HCT116 (cell line): Measurements from ENCODE around the gene SLC35E4. TPM values are rescaled to one million over a fixed set of nuclear protein-coding genes. Genes with fewer than 3 reads are reported as not detected.

Experiments
- ATAC-seq: fragments of 200-7000 bp; cut with Tn5 transposase; 2 replicates; pipeline ENCODE4 v1.9.1; 2020; ENCODE audit warnings: mild to moderate bottlenecking, moderate library complexity
- BruUV-seq: library from RNA; stranded (reverse); fragments of 400-500 nt; replicated peaks from 2 replicates; lab custom pipeline; 2021; lab: Mats Ljungman, UMichigan
- CTCF ChIA-PET: fragments of 300-600 bp; sonication (Branson Sonifier 250); formaldehyde crosslinking; loops from one replicate; lab custom pipeline; 2021; ENCODE audit warnings: antibody characterized with exemption; lab: Charles Lee
- POLR2A ChIA-PET: fragments of 300-600, 350-600 bp; sonication (Branson Sonifier 250); formaldehyde crosslinking; loops from one replicate; lab custom pipeline; 2021; ENCODE audit warnings: antibody characterized with exemption; lab: Charles Lee
- RAD21 ChIA-PET, 2 experiments: fragments of 300-600 bp; sonication (Branson Sonifier 250); formaldehyde crosslinking; loops; one replicate each; lab custom pipeline; 2023; ENCODE audit warnings: low total read pairs in 2 of 2; ENCODE audit not compliant: uncharacterized antibody in 2 of 2, unreplicated experiment in 2 of 2, low non-redundant PET in 1 of 2; lab: Charles Lee
- DNase-seq: peaks from one replicate; pipeline ENCODE4 v3.0.0-alpha.2; 2010; ENCODE audit warnings: low read depth, low spot score
- H2AFZ ChIP-seq: fragments of 200-600 bp; shearing (Covaris generic), sonication (generic); 2 replicates; pipeline ENCODE4 v1.6.1; 2017; ENCODE audit warnings: low read depth, mixed run types, mixed read lengths, antibody characterized with exemption, low read length; ENCODE audit not compliant: poor library complexity, severe bottlenecking
- H3K27ac ChIP-seq: 2 replicates; pipeline ENCODE4 v1.5.1; 2012; ENCODE audit warnings: low read depth, low read length
- H3K27me3 ChIP-seq: fragments of 200-600 bp; sonication (generic); 2 replicates; pipeline ENCODE4 v1.6.1; 2016; ENCODE audit warnings: mixed run types, low read length, mixed read lengths; ENCODE audit not compliant: insufficient read depth
- H3K36me3 ChIP-seq, 2 experiments: fragments of 200-500 bp in 1 of 2; fragments of 200-600 bp in 1 of 2; sonication (Bioruptor generic) in 1 of 2; sonication (generic) in 1 of 2; 2 replicates each; pipeline versions ENCODE4 v1.5.1 to v1.6.1; 2014 to 2016; ENCODE audit warnings: low read length in 2 of 2, inconsistent platforms in 1 of 2, mixed read lengths in 1 of 2, mixed run types in 1 of 2; ENCODE audit not compliant: insufficient read depth in 2 of 2, control insufficient read depth in 1 of 2
- H3K4me1 ChIP-seq, 2 experiments: fragments of 200-600 bp in 1 of 2; sonication (generic) in 1 of 2; 2 replicates each; pipeline versions ENCODE4 v1.5.1 to v1.6.1; 2012 to 2017; ENCODE audit warnings: low read length in 2 of 2, inconsistent platforms in 1 of 2, mild to moderate bottlenecking in 1 of 2, mixed read lengths in 1 of 2, mixed run types in 1 of 2, moderate library complexity in 1 of 2; ENCODE audit not compliant: insufficient read depth in 2 of 2, control insufficient read depth in 1 of 2
- H3K4me2 ChIP-seq: fragments of 200-600 bp; sonication (generic); 2 replicates; pipeline ENCODE4 v1.6.1; 2017; ENCODE audit warnings: mixed run types, low read length, mixed read lengths
- H3K4me3 ChIP-seq, 2 experiments: fragments of 200-600 bp in 1 of 2; sonication (generic) in 1 of 2; replicated peaks in 1 of 2; 2 replicates each; pipeline ENCODE4 v1.5.1; 2011 to 2016; ENCODE audit warnings: low read length in 2 of 2, control low read depth in 1 of 2, low read depth in 1 of 2, mild to moderate bottlenecking in 1 of 2, mixed read lengths in 1 of 2, mixed run types in 1 of 2
- H3K79me2 ChIP-seq: fragments of 200-600 bp; sonication (generic); 2 replicates; pipeline ENCODE4 v1.6.1; 2017; ENCODE audit warnings: mild to moderate bottlenecking, mixed run types, low read length, moderate library complexity, mixed read lengths; ENCODE audit not compliant: insufficient read depth
- H3K9ac ChIP-seq: fragments of 200-600 bp; sonication (generic); 2 replicates; pipeline ENCODE4 v1.6.1; 2016; ENCODE audit warnings: low read length, mixed read lengths
- H3K9me2 ChIP-seq: fragments of 200-600 bp; sonication (generic), shearing (Covaris generic); 2 replicates; pipeline ENCODE4 v1.6.1; 2017; ENCODE audit warnings: mixed run types, mild to moderate bottlenecking, moderate library complexity; ENCODE audit not compliant: insufficient read depth
- H3K9me3 ChIP-seq, 2 experiments: fragments of 200-500 bp in 1 of 2; fragments of 200-600 bp in 1 of 2; sonication (Bioruptor generic) in 1 of 2; sonication (generic) in 1 of 2; 2 replicates each; pipeline ENCODE4 v1.6.1; 2014 to 2017; ENCODE audit warnings: low read length in 2 of 2, mixed read lengths in 2 of 2, inconsistent platforms in 1 of 2, low read depth in 1 of 2, mild to moderate bottlenecking in 1 of 2, mixed run types in 1 of 2, moderate library complexity in 1 of 2; ENCODE audit not compliant: control insufficient read depth in 1 of 2, insufficient read depth in 1 of 2
- H4K20me1 ChIP-seq: fragments of 200-600 bp; sonication (generic), shearing (Covaris generic); 2 replicates; pipeline ENCODE4 v1.6.1; 2017; ENCODE audit warnings: mixed run types, mild to moderate bottlenecking, moderate library complexity; ENCODE audit not compliant: insufficient read depth
- ATF3 ChIP-seq: IDR thresholded peaks from 2 replicates; pipeline ENCODE4 v1.6.1; 2012
- CTCF ChIP-seq, 3 experiments: fragments of 200-600 bp in 1 of 3; sonication (generic) in 1 of 3; IDR thresholded peaks in 2 of 3; conservative IDR thresholded peaks in 1 of 3; 2 replicates each; pipeline ENCODE4 v1.5.1; 2012 to 2017; ENCODE audit warnings: low read depth in 2 of 3, low read length in 2 of 3, antibody characterized with exemption in 1 of 3, borderline replicate concordance in 1 of 3, control low read depth in 1 of 3, mild to moderate bottlenecking in 1 of 3, mixed read lengths in 1 of 3, mixed run types in 1 of 3, moderate library complexity in 1 of 3; ENCODE audit not compliant: insufficient read depth in 1 of 3
- EGR1 ChIP-seq: IDR thresholded peaks from 2 replicates; pipeline ENCODE4 v1.6.1; 2012; ENCODE audit warnings: low read depth
- EZH2 ChIP-seq: fragments of 200-600 bp; sonication (generic); IDR thresholded peaks from 2 replicates; pipeline ENCODE4 v1.6.1; 2017; ENCODE audit warnings: antibody characterized with exemption, mixed run types
- POLR2A ChIP-seq: IDR thresholded peaks from 2 replicates; pipeline ENCODE4 v1.7.0; 2011; ENCODE audit warnings: borderline replicate concordance; ENCODE audit not compliant: insufficient read depth, insufficient read length; ENCODE audit errors: extremely low read depth
- POLR2AphosphoS5 ChIP-seq: IDR thresholded peaks from 2 replicates; pipeline ENCODE4 v1.6.1; 2011; ENCODE audit warnings: mild to moderate bottlenecking, low read depth, low read length, moderate library complexity
- RAD21 ChIP-seq: IDR thresholded peaks from 2 replicates; pipeline ENCODE4 v1.6.1; 2012; ENCODE audit warnings: low read depth, mild to moderate bottlenecking
- SIN3A ChIP-seq: IDR thresholded peaks from 2 replicates; pipeline ENCODE4 v1.6.1; 2012; ENCODE audit warnings: low read depth
- SRF ChIP-seq: IDR thresholded peaks from 2 replicates; pipeline ENCODE4 v1.6.1; 2012; ENCODE audit warnings: low read depth
- TCF7L2 ChIP-seq: IDR thresholded peaks from 2 replicates; pipeline ENCODE4 v1.7.0; 2011; ENCODE audit warnings: borderline replicate concordance, inconsistent platforms; ENCODE audit not compliant: insufficient read depth, insufficient read length; ENCODE audit errors: extremely low read depth
- YY1 ChIP-seq: IDR thresholded peaks from 2 replicates; pipeline ENCODE4 v1.6.1; 2011; ENCODE audit warnings: low read length, low read depth, moderate library complexity, mild to moderate bottlenecking; ENCODE audit not compliant: insufficient replicate concordance; ENCODE audit errors: extremely low read depth
- ZFX ChIP-seq: fragments of 450-650 bp; IDR thresholded peaks from 2 replicates; pipeline ENCODE4 v1.6.1; 2017
- intact Hi-C: fragments of 100-400 bp; cut with micrococcal nuclease; formaldehyde crosslinking; loops from 2 replicates; pipeline ENCODE4 v1.10.0; 2022
- total RNA-seq: library from RNA; stranded (reverse); gene quantifications from one replicate; pipeline ENCODE4 v1.2.1, GENCODE V29; 2021; ENCODE audit not compliant: unreplicated experiment

Gene SLC35E4
- total RNA-seq, 1 experiment from 2014 or later = 6.2 TPM

GRCh38 chr22:30667494-30668385, 32.2 kb downstream of the SLC35E4 start, which contains the start of gene DUSP18:
Gene DUSP18 (minus strand): TSS chr22:30667875. CDS start chr22:30664003, 3,872 bp downstream.
- H3K27ac ChIP-seq = peak within 1 kb of the TSS; percentile 81
- no peaks in the 10 kb centered on the region for H3K9me2 ChIP-seq
- peaks cover 0 to 4% of the 10 kb centered on the region in 2 experiments; a peak in 1 of 4 replicates for H3K36me3 ChIP-seq
- no peak within 1 kb of the TSS for H2AFZ ChIP-seq
- peak; percentile 92 for ATAC-seq
- no peaks in the 10 kb centered on the region for H3K9me3 ChIP-seq
- TF ChIP-seq RAD21 = no peak
- TF ChIP-seq POLR2AphosphoS5 = peak; percentile 88
- TF ChIP-seq ATF3 = no peak
- TF ChIP-seq EZH2 = no peak
- peak in 2 of 3 experiments; percentile 33 to 39; a peak in 2 of 6 replicates for TF ChIP-seq CTCF (IDR thresholded peaks at IDR 0.05 in 2 of 3, conservative IDR thresholded peaks at IDR 0.05 in 1 of 3; ENCODE audit: borderline replicate concordance in 1 of 3, insufficient read depth in 1 of 3, low read depth in 2 of 3, low read length in 2 of 3)
- peak; percentile 70 for TF ChIP-seq SIN3A
- TF ChIP-seq SRF = no peak
- peak; percentile 70 for TF ChIP-seq ZFX
- TF ChIP-seq TCF7L2 = peak; percentile 19
- peak; percentile 48 for TF ChIP-seq YY1
- peak; percentile 15; the same call in 1 of the 2 replicates for TF ChIP-seq EGR1
- peak; percentile 78 for TF ChIP-seq POLR2A
- H3K79me2 ChIP-seq = no peaks in the 10 kb centered on the region
- ChIA-PET CTCF (interaction anchor here (0.6 to 2.3 kb wide), 3 partner anchors 18 to 95 kb away, joined by 3 to 8 read pairs (median 7); partner anchors contain the start of gene SLC35E4), POLR2A (interaction anchor here (1.1 to 1.9 kb wide), 2 partner anchors 11 to 33 kb away, joined by 3 to 4 read pairs; no protein-coding TSS in a partner anchor), RAD21 (no interaction called here)
- H3K9ac ChIP-seq = peak within 1 kb of the TSS; percentile 85
- H4K20me1 ChIP-seq = no peaks in the 10 kb centered on the region
- peak; percentile 81 for DNase-seq
- H3K4me3 ChIP-seq = peak within 1 kb of the TSS; percentile 68 to 81
- peaks cover 13 to 24% of the 10 kb centered on the region in 2 experiments for H3K4me1 ChIP-seq
- intact Hi-C loops = no loop called here
- peak within 1 kb of the TSS; percentile 99 for H3K4me2 ChIP-seq
- BruUV-seq = TSS peak; percentile 95
- no peaks in the 10 kb centered on the region for H3K27me3 ChIP-seq
